Measurements from ENCODE around the gene KLHL42. TPM values are rescaled to one million over a fixed set of nuclear protein-coding genes. Genes with fewer than 3 reads are reported as not detected.

KLHL42 gene
- total RNA-seq, 4 donors from 2014 or later = 40.9 to 56.1 (median 45.3) TPM

DNA sequence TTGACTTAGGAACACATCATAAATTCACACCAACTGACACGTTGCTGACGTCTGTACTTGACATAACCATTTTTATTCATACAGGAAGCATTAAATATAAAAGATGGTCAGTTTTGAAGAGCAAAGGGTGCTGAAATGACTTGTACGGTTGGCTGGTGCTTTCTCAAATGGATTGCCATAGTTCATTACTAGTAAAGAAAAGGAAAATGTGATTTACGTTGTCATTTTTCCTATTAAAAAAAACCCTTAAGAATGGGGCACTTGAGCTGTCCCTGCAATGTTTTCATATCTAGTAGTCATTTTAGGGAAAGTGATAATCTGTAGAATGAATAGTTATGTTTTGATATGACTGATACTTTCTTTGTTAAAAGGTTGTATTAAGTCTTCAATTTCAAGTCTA is 22.5 kb downstream of the KLHL42 start:
- H3K9me3 ChIP-seq = no peaks in the 10 kb centered on the region
- DNase-seq = no peak
- no peaks in the 10 kb centered on the region for H3K36me3 ChIP-seq
- intact Hi-C loops (cut with DNase I; ENCODE audit: low total_unique reads) = no loop called here
- no peak overlapping the region for H3K4me3 ChIP-seq
- TF ChIP-seq, protein P1, sequence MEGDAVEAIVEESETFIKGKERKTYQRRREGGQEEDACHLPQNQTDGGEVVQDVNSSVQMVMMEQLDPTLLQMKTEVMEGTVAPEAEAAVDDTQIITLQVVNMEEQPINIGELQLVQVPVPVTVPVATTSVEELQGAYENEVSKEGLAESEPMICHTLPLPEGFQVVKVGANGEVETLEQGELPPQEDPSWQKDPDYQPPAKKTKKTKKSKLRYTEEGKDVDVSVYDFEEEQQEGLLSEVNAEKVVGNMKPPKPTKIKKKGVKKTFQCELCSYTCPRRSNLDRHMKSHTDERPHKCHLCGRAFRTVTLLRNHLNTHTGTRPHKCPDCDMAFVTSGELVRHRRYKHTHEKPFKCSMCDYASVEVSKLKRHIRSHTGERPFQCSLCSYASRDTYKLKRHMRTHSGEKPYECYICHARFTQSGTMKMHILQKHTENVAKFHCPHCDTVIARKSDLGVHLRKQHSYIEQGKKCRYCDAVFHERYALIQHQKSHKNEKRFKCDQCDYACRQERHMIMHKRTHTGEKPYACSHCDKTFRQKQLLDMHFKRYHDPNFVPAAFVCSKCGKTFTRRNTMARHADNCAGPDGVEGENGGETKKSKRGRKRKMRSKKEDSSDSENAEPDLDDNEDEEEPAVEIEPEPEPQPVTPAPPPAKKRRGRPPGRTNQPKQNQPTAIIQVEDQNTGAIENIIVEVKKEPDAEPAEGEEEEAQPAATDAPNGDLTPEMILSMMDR (IDR thresholded peaks at IDR 0.05) = no peak
- no peak for TF ChIP-seq POLR2A (IDR thresholded peaks at IDR 0.05)
- no peaks in the 10 kb centered on the region for H3K27me3 ChIP-seq
- no peaks in the 10 kb centered on the region for H3K4me1 ChIP-seq
- H3K27ac ChIP-seq = no peak overlapping the region

DNA sequence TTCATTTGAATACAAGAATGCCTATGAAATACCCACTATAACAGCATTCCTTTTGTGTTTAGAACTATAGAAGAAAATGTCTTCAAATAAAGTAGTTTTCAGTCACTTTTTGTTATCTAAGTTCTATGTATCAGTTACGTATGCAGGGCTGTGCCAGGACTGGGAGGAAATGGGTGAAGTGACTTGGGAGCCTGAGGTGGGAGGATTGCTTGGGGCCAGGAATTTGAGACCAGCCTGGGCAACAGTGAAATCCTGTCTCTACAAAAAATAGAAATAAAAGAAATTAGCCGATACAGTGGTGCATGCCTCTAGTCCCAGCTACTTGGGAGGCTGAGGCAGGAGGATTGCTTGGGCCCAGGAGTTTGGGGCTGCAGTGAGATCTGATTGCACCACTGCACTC is 22.9 kb downstream of the KLHL42 start:
- no peak overlapping the region for H3K27ac ChIP-seq

DNA sequence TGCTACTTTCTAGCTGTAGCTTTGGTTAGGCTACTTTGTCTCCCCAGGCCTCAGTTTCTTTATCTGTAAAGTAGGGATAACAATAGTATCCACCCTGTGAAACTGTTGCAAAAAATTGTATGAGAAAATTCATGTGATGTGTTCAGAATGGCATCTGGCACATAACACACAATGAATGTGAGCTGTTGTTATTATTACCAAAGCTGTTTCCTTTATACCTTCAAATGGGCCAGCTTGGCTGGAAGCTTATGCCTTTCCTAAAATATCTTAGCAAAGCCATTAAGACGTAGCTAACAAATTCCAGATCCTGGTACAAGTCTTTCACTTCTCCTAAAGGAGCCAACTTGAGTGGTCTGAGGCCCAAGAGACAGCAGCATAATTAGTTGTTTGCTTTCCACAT is 25.2 kb downstream of the KLHL42 start:
- TF ChIP-seq POLR2A (IDR thresholded peaks at IDR 0.05) = no peak
- TF ChIP-seq, protein P1 (IDR thresholded peaks at IDR 0.05) = no peak
- intact Hi-C loops (cut with DNase I; ENCODE audit: low total_unique reads) = no loop called here
- no peak for DNase-seq
- Histone ChIP-seq H3K9me3 (no peaks in the 10 kb centered on the region), H3K4me3 (no peak overlapping the region), H3K27me3 (no peaks in the 10 kb centered on the region), H3K4me1 (no peaks in the 10 kb centered on the region), H3K36me3 (no peaks in the 10 kb centered on the region), H3K27ac (no peak overlapping the region)

More for the DNA sequence above, 22.9 kb downstream of the KLHL42 start:
- Histone ChIP-seq H3K27me3 (no peaks in the 10 kb centered on the region), H3K4me3 (no peak overlapping the region), H3K36me3 (no peaks in the 10 kb centered on the region), H3K4me1 (no peaks in the 10 kb centered on the region), H3K9me3 (no peaks in the 10 kb centered on the region)
- TF ChIP-seq, protein P1 (IDR thresholded peaks at IDR 0.05) = no peak
- TF ChIP-seq POLR2A (IDR thresholded peaks at IDR 0.05) = no peak
- intact Hi-C loops (cut with DNase I; ENCODE audit: low total_unique reads) = no loop called here
- no peak for DNase-seq

DNA sequence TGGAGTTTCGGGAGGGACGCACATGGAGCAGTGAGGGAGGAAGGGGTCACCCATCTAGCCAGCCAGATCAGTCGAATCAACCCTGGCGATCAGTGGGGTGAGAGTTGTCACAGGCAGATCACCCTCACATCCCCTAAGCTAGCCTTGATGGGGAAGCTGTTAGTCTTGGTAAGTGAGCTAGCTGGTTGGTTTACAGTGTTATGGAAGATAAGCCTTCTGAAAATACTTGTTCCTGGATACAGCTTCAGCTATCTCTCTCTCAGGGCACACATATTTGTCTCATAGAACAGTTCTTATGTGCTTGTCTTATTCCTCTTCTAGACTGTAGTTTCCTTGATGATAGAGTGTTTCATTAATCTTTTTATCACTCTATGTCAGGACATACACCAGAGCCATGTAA is 26.2 kb downstream of the KLHL42 start:
- no peak for DNase-seq
- Histone ChIP-seq H3K36me3 (no peaks in the 10 kb centered on the region), H3K4me1 (no peaks in the 10 kb centered on the region), H3K27ac (no peak overlapping the region), H3K4me3 (no peak overlapping the region), H3K9me3 (no peaks in the 10 kb centered on the region), H3K27me3 (no peaks in the 10 kb centered on the region)
- TF ChIP-seq, protein P1 (IDR thresholded peaks at IDR 0.05) = no peak
- TF ChIP-seq POLR2A (IDR thresholded peaks at IDR 0.05) = no peak
- intact Hi-C loops (cut with DNase I; ENCODE audit: low total_unique reads) = no loop called here

DNA sequence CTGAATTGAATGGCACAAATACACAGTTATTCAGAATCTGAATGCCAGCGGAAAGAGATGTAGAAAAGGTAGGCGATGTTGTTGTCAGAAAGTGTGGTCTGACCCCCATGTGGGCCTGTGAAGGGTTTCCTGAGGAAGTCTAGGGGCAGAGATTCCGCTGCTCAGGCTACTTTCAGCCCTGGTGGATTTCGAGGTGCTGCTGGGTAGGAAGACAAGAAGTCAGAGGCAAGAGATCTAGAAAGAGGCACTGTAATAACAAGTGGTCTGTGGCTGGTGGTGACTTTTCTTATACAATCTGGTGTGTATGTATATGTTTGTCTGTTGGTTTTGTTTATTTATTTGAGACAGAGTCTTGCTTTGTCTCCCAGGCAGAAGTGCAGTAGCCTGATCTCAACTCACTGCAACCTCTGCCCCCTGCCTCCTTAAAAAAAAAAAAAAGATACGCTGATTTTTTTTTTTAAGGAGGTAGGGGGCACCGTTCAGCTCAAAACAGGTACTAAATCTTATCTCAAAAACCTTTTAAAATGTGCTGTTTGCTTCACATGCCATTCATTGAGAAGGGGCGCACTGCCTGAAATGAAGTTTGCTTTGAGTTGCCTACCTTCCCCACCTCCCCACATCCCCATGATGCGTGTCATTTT is 27.1 kb downstream of the KLHL42 start:
- no peak for TF ChIP-seq POLR2A (IDR thresholded peaks at IDR 0.05)
- TF ChIP-seq, protein P1 (IDR thresholded peaks at IDR 0.05) = no peak
- no peak overlapping the region for H3K4me3 ChIP-seq
- no peak overlapping the region for H3K27ac ChIP-seq
- no peak for DNase-seq
- H3K36me3 ChIP-seq = no peaks in the 10 kb centered on the region
- no peaks in the 10 kb centered on the region for H3K9me3 ChIP-seq
- no peaks in the 10 kb centered on the region for H3K4me1 ChIP-seq
- H3K27me3 ChIP-seq = no peaks in the 10 kb centered on the region
- intact Hi-C loops (cut with DNase I; ENCODE audit: low total_unique reads) = no loop called here
